H9 (cell line): ENCODE measurements around the gene PFN3. TPM values are rescaled to one million over a fixed set of nuclear protein-coding genes. Genes with fewer than 3 reads are reported as not detected.

Experiments
- DNase-seq: peaks from one replicate; pipeline ENCODE4 v3.0.0-alpha.2; 2017
- H2AFZ ChIP-seq: one replicate; pipeline ENCODE4 v1.6.1; 2013; ENCODE audit warnings: mild to moderate bottlenecking, low read length, control low read depth, moderate library complexity
- H2AK5ac ChIP-seq: 2 replicates; pipeline ENCODE4 v1.6.1; 2013; ENCODE audit warnings: low read length, control low read depth, mixed read lengths; ENCODE audit not compliant: insufficient read length
- H2BK120ac ChIP-seq: one replicate; pipeline ENCODE4 v1.6.1; 2013; ENCODE audit warnings: low read depth, mild to moderate bottlenecking, low read length, control low read depth, inconsistent platforms; ENCODE audit not compliant: poor library complexity, severe bottlenecking
- H2BK12ac ChIP-seq: 2 replicates; pipeline ENCODE4 v1.6.1; 2013; ENCODE audit warnings: low read length, control low read depth, mixed read lengths, low read depth; ENCODE audit not compliant: insufficient read length
- H2BK15ac ChIP-seq: 2 replicates; pipeline ENCODE4 v1.6.1; 2013; ENCODE audit warnings: low read depth, low read length, control low read depth
- H2BK20ac ChIP-seq: one replicate; pipeline ENCODE4 v1.6.1; 2013; ENCODE audit warnings: low read depth, mild to moderate bottlenecking, low read length, control low read depth, inconsistent platforms; ENCODE audit not compliant: poor library complexity, severe bottlenecking
- H2BK5ac ChIP-seq: 2 replicates; pipeline ENCODE4 v1.6.1; 2013; ENCODE audit warnings: low read length, control low read depth, mixed read lengths; ENCODE audit not compliant: insufficient read length
- H3K14ac ChIP-seq: 2 replicates; pipeline ENCODE4 v1.6.1; 2013; ENCODE audit warnings: low read length, control low read depth; ENCODE audit not compliant: insufficient read depth
- H3K18ac ChIP-seq: 2 replicates; pipeline ENCODE4 v1.6.1; 2013; ENCODE audit warnings: low read depth, mild to moderate bottlenecking, mixed read lengths, low read length, control low read depth; ENCODE audit not compliant: insufficient read length
- H3K23ac ChIP-seq: 2 replicates; pipeline ENCODE4 v1.6.1; 2013; ENCODE audit warnings: low read length, control low read depth, mixed read lengths, low read depth; ENCODE audit not compliant: insufficient read length
- H3K23me2 ChIP-seq: 2 replicates; pipeline ENCODE4 v1.6.1; 2013; ENCODE audit warnings: low read depth, mild to moderate bottlenecking, mixed read lengths, low read length, control low read depth; ENCODE audit not compliant: insufficient read length, poor library complexity, severe bottlenecking
- H3K27ac ChIP-seq: 2 replicates; pipeline ENCODE4 v1.5.1; 2013; ENCODE audit warnings: low read length, control low read depth, mixed read lengths, low read depth; ENCODE audit not compliant: insufficient read length
- H3K27me3 ChIP-seq: 2 replicates; pipeline ENCODE4 v1.6.1; 2013; ENCODE audit warnings: low read length, control low read depth, inconsistent platforms; ENCODE audit not compliant: insufficient read depth
- H3K4ac ChIP-seq: 2 replicates; pipeline ENCODE4 v1.6.1; 2013; ENCODE audit warnings: low read depth, mild to moderate bottlenecking, control low read depth, inconsistent platforms, low read length, moderate library complexity
- H3K4me1 ChIP-seq: 2 replicates; pipeline ENCODE4 v1.6.1; 2013; ENCODE audit warnings: low read length, control low read depth, inconsistent platforms; ENCODE audit not compliant: insufficient read depth
- H3K4me2 ChIP-seq: 2 replicates; pipeline ENCODE4 v1.6.1; 2013; ENCODE audit warnings: low read length, control low read depth, mixed read lengths; ENCODE audit not compliant: insufficient read length, insufficient read depth
- H3K56ac ChIP-seq: 2 replicates; pipeline ENCODE4 v1.6.1; 2013; ENCODE audit warnings: low read depth, mild to moderate bottlenecking, mixed read lengths, low read length, control low read depth; ENCODE audit not compliant: insufficient read length
- H3K79me1 ChIP-seq: 2 replicates; pipeline ENCODE4 v1.6.1; 2013; ENCODE audit warnings: low read depth, mild to moderate bottlenecking, moderate library complexity, low read length, control low read depth, inconsistent platforms; ENCODE audit not compliant: insufficient read depth, poor library complexity, severe bottlenecking
- H3K79me2 ChIP-seq: 2 replicates; pipeline ENCODE4 v1.6.1; 2013; ENCODE audit warnings: low read length, control low read depth, inconsistent platforms; ENCODE audit not compliant: insufficient read depth
- H3K9ac ChIP-seq: 2 replicates; pipeline ENCODE4 v1.6.1; 2013; ENCODE audit warnings: low read length, control low read depth, mixed read lengths; ENCODE audit not compliant: insufficient read length; ENCODE audit errors: extremely low read depth
- H3K9me3 ChIP-seq: one replicate; pipeline ENCODE4 v1.6.1; 2013; ENCODE audit warnings: low read depth, low read length, inconsistent platforms; ENCODE audit not compliant: control insufficient read depth
- H3T11ph ChIP-seq: one replicate; pipeline ENCODE4 v1.6.1; 2013; ENCODE audit warnings: mild to moderate bottlenecking, low read length, control low read depth, inconsistent platforms
- H4K20me1 ChIP-seq: one replicate; pipeline ENCODE4 v1.6.1; 2013; ENCODE audit not compliant: control insufficient read depth, insufficient read length, insufficient read depth
- H4K5ac ChIP-seq: 2 replicates; pipeline ENCODE4 v1.6.1; 2013; ENCODE audit warnings: low read depth, mild to moderate bottlenecking, mixed read lengths, low read length, control low read depth; ENCODE audit not compliant: insufficient read length
- H4K8ac ChIP-seq: replicated peaks from 2 replicates; pipeline ENCODE4 v1.6.1; 2013; ENCODE audit warnings: low read length, control low read depth, mixed read lengths, low read depth; ENCODE audit not compliant: insufficient read length
- H4K91ac ChIP-seq: 2 replicates; pipeline ENCODE4 v1.6.1; 2013; ENCODE audit warnings: low read depth, mild to moderate bottlenecking, moderate library complexity, mixed read lengths, low read length, control low read depth; ENCODE audit not compliant: insufficient read length
- H3K27ac Mint-ChIP-seq, 3 experiments: 2 replicates in 2 of 3; 3 replicates in 1 of 3; pipeline ENCODE4 v1.8.0; 2020 to 2021; ENCODE audit warnings: mixed read lengths in 3 of 3, mild to moderate bottlenecking in 1 of 3, moderate library complexity in 1 of 3
- H3K27me3 Mint-ChIP-seq: 2 replicates; pipeline ENCODE4 v1.8.0; 2021; ENCODE audit warnings: low read depth, mild to moderate bottlenecking, moderate library complexity, mixed read lengths
- H3K36me3 Mint-ChIP-seq, 3 experiments: 2 replicates in 2 of 3; 3 replicates in 1 of 3; pipeline ENCODE4 v1.8.0; 2020 to 2021; ENCODE audit warnings: low read depth in 3 of 3, mixed read lengths in 3 of 3; ENCODE audit not compliant: insufficient read depth in 1 of 3
- H3K4me1 Mint-ChIP-seq, 2 experiments: 2 replicates each; pipeline ENCODE4 v1.8.0; 2020; ENCODE audit warnings: mixed read lengths in 2 of 2
- H3K4me3 Mint-ChIP-seq, 2 experiments: 2 replicates in 1 of 2; 3 replicates in 1 of 2; pipeline ENCODE4 v1.8.0; 2020 to 2021; ENCODE audit warnings: mild to moderate bottlenecking in 2 of 2, mixed read lengths in 2 of 2, moderate library complexity in 1 of 2
- H3K9me3 Mint-ChIP-seq, 2 experiments: 2 replicates in 1 of 2; 3 replicates in 1 of 2; pipeline ENCODE4 v1.8.0; 2020; ENCODE audit warnings: mild to moderate bottlenecking in 2 of 2, mixed read lengths in 2 of 2, moderate library complexity in 1 of 2
- CTCF ChIP-seq: fragments of 200-600 bp; sonication (generic); conservative IDR thresholded peaks from 3 replicates; pipeline ENCODE4 v1.8.0; 2021; ENCODE audit warnings: antibody characterized with exemption, mild to moderate bottlenecking
- WGBS: extraction: QIAGEN DNeasy Blood & Tissue Kit; methylation state at CpG from one replicate; pipeline ENCODE4 v1.1.7; 2013; ENCODE audit warnings: missing lambda C conversion rate, low lambda C conversion rate, mixed read lengths; ENCODE audit not compliant: insufficient read length; ENCODE audit errors: extremely low coverage; 5-methylcytosine and 5-hydroxymethylcytosine counted together
- total RNA-seq: library from RNA; stranded (reverse); gene quantifications from 2 replicates; pipeline ENCODE4 v1.2.1, GENCODE V29; 2021

PFN3 gene
- total RNA-seq, 1 experiment from 2014 or later = not detected

- Histone ChIP-seq H4K8ac (no peak overlapping the region), H2BK15ac (no peak overlapping the region), H4K20me1 (no peaks in the 10 kb centered on the region), H3K18ac (no peak overlapping the region), H3K27ac (no peak overlapping the region), H3K27me3 (no peaks in the 10 kb centered on the region), H3K23me2 (peaks cover 7% of the 10 kb centered on the region), H3K4me2 (no peak overlapping the region), H3K79me1 (peaks cover 4% of the 10 kb centered on the region), H3K79me2 (peaks cover 5% of the 10 kb centered on the region), H4K5ac (no peak overlapping the region), H3K4me1 (peaks cover under 1% of the 10 kb centered on the region; the same call in 1 of the 2 replicates), H3K56ac (no peak overlapping the region), H2AFZ (no peak overlapping the region), H3K14ac (no peak overlapping the region), H2BK5ac (no peak overlapping the region), H2BK20ac (no peak overlapping the region), H2BK120ac (no peak overlapping the region), H2AK5ac (no peak overlapping the region), H3K4ac (no peak overlapping the region), H3T11ph (no peak overlapping the region), H3K9me3 (no peaks in the 10 kb centered on the region), H3K9ac (no peak overlapping the region), H4K91ac (no peak overlapping the region), H2BK12ac (no peak overlapping the region), H3K23ac (no peak overlapping the region)
- Mint-ChIP-seq H3K27ac (no peak overlapping the region), H3K4me1 (peaks cover 4 to 8% of the 10 kb centered on the region in 2 experiments), H3K36me3 (no peaks in the 10 kb centered on the region; a peak in 1 of 7 replicates), H3K4me3 (no peak overlapping the region), H3K27me3 (peaks cover 49% of the 10 kb centered on the region), H3K9me3 (peaks cover 3 to 4% of the 10 kb centered on the region in 2 experiments; a peak in 4 of 5 replicates)
- DNase-seq = no peak
- TF ChIP-seq CTCF = no peak
- no CpG with 5 or more reads among the region's 1 CpG for WGBS
Measured at GRCh38 chr5:177355868-177356168, 44.6 kb downstream of the PFN3 start.
